NT2/D1 (cell line): ENCODE results near the gene USP49.

ENCODE experiments used
- DNase-seq: peaks from one replicate; pipeline ENCODE4 v3.0.0-alpha.2; 2011; ENCODE audit warnings: low read depth, low spot score
- H3K27me3 ChIP-seq: 2 replicates; pipeline ENCODE4 v1.6.0; 2011; ENCODE audit warnings: mild to moderate bottlenecking; ENCODE audit not compliant: insufficient read length, insufficient read depth
- H3K36me3 ChIP-seq: 2 replicates; pipeline ENCODE4 v1.6.1; 2011; ENCODE audit warnings: mild to moderate bottlenecking, low read length, mixed read lengths; ENCODE audit not compliant: insufficient read depth, insufficient read length
- H3K4me1 ChIP-seq: 2 replicates; pipeline ENCODE4 v1.5.1; 2011; ENCODE audit not compliant: insufficient read depth, insufficient read length
- H3K4me3 ChIP-seq: 2 replicates; pipeline ENCODE4 v1.5.1; 2011; ENCODE audit warnings: low read depth; ENCODE audit not compliant: insufficient read length
- H3K9ac ChIP-seq: 2 replicates; pipeline ENCODE4 v1.6.0; 2011; ENCODE audit warnings: low read depth; ENCODE audit not compliant: insufficient read length
- H3K9me3 ChIP-seq: 2 replicates; pipeline ENCODE4 v1.5.1; 2011; ENCODE audit warnings: mild to moderate bottlenecking, low read length; ENCODE audit not compliant: insufficient read depth
- SUZ12 ChIP-seq: IDR thresholded peaks from 2 replicates; pipeline ENCODE4 v1.6.1; 2011; ENCODE audit not compliant: insufficient read length, insufficient read depth; ENCODE audit errors: extremely low read depth
- YY1 ChIP-seq: IDR thresholded peaks from 2 replicates; pipeline ENCODE4 v1.6.1; 2011; ENCODE audit not compliant: insufficient read length, insufficient read depth
- ZNF274 ChIP-seq: IDR thresholded peaks from 2 replicates; pipeline ENCODE4 v1.6.1; 2011; ENCODE audit warnings: mild to moderate bottlenecking, low read depth, low read length

Gene USP49

DNA sequence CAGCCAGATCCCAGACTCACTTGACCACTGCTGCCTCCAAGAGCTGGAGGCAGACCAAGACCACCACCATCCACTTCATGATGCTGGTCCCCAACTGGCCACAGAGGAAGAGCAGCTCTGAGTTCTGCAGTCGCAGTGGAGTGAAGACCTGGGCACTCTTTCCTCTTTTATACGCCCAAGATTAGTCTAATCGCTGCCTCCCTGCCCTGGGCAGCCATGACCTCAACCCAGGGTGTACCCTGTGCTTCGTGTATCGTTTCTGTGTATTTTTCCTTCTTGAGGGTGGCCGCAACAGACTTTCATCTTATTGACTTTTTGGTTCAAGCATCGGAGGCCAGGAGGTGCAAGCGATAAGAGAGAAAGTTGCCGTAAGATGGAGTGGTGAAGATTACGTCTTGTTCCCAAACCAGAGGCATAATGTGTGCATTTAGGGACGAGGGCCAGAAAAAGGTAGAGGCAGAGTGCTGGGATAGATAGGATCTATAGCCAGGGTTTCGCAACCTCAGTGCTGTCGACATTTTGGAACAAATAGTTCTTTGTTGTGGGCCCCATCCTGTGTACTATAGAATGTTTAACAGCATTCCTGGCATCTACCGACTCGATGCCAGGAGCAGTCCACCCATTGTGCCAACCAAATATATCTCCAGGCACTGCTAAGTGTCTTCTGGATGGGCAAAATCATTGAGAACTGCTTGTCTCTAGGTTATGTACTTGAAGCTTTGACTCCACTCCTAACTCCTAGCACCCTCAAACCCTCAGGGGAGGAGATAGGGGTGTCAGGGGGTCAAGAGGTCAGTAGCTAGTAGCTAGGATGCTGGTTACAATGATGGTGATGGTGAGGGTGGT is 147.7 kb downstream of the USP49 start, which contains the start of gene PGC:
PGC (minus strand) TSS at position 142 of the 846 bp plus-strand sequence; CDS start at position 79, 63 bp downstream.
- no peak for DNase-seq
- TF ChIP-seq ZNF274, result no peak
- no peak for TF ChIP-seq SUZ12
- no peak for TF ChIP-seq YY1
- H3K4me3 ChIP-seq, result no peak within 1 kb of the TSS
- no peaks in the 10 kb centered on the region for H3K9me3 ChIP-seq
- no peaks in the 10 kb centered on the region for H3K27me3 ChIP-seq
- no peaks in the 10 kb centered on the region for H3K36me3 ChIP-seq
- H3K4me1 ChIP-seq, result peaks cover 3% of the 10 kb centered on the region
- no peak within 1 kb of the TSS for H3K9ac ChIP-seq

GRCh38 chr6:41746107-41746506 is 149.1 kb downstream of the USP49 start:
- Histone ChIP-seq H3K36me3 (no peaks in the 10 kb centered on the region), H3K4me3 (no peak overlapping the region), H3K9me3 (no peaks in the 10 kb centered on the region), H3K9ac (no peak overlapping the region), H3K4me1 (peaks cover 8% of the 10 kb centered on the region), H3K27me3 (no peaks in the 10 kb centered on the region)
- no peak for DNase-seq
- TF ChIP-seq ZNF274 (no peak), YY1 (no peak), SUZ12 (no peak)

DNA sequence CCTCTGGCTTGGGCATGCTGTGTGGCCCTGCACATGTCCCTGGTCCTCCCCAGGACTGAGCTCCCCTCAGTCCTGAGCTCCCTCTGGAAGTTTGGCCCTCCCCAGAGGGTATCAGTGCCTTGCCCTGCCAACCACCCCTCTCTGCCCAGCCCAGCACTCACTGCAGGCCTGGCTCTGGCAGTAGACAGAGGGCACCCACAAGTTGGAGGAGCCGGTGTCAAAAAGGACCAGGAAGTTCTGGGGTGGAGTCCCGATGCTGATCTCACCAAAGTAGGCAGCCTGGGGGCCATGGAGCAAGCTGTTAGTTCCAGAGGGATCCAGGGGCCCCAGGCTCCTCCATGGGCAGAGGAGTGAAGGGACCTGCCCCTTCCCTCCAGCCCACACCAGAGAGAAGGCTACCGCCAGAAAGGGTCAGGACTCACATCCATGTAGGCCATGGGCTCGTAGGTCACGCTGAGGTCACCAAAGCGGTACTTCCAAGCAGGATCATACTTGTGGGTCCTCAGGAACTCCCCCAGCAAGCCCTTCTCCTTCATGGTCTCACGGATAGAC is 150.9 kb downstream of the USP49 start:
- no peaks in the 10 kb centered on the region for H3K36me3 ChIP-seq
- DNase-seq, result no peak
- H3K4me1 ChIP-seq, result peaks cover 11% of the 10 kb centered on the region
- H3K9ac ChIP-seq, result no peak overlapping the region
- no peaks in the 10 kb centered on the region for H3K9me3 ChIP-seq
- no peak for TF ChIP-seq SUZ12
- TF ChIP-seq ZNF274, result no peak
- TF ChIP-seq YY1, result no peak
- H3K4me3 ChIP-seq, result no peak overlapping the region
- no peaks in the 10 kb centered on the region for H3K27me3 ChIP-seq

DNA sequence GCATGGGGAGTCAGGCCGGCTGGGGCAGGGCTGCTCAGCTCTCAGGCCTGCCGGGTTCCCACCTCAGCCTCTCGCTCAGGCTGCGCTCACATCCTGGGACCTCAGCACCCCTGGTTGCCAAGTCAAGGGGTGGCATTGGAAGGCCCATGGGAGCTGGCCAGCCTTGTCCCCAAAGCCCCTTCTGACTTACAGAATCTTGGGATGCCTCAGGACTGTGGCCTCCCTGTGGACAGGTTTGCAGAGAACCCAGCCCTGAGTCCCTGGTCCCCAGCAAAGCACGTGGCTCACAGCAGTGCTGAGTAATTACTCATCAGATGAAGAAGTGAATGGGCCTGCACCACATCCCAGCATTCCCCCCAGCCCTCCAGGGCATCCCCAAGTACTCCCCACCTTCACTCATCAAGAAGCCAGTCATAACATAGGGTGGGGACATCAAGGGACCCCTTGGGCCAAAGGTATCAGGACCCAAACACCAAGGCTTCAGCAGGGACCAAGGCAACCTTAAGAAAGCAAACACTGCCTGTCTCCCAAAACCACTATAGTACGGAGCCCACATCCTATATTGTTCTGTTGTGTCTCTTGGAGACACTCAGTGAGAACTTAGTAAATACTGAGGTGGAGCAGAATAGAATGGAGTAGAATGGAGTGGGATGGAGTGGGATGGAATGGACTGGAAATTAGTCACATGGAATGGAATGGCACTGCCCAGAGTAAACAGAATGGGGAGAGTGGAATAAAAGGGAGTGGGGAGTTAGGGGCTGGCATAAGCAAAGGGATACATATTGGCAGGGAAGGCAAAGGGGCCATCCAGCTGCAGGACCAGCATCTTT is 151.6 kb downstream of the USP49 start:
- TF ChIP-seq ZNF274, result no peak
- no peak for TF ChIP-seq YY1
- no peak for TF ChIP-seq SUZ12
- no peaks in the 10 kb centered on the region for H3K9me3 ChIP-seq
- no peak overlapping the region for H3K4me3 ChIP-seq
- no peaks in the 10 kb centered on the region for H3K36me3 ChIP-seq
- H3K4me1 ChIP-seq, result peaks cover 14% of the 10 kb centered on the region
- no peaks in the 10 kb centered on the region for H3K27me3 ChIP-seq
- no peak for DNase-seq
- H3K9ac ChIP-seq, result no peak overlapping the region

DNA sequence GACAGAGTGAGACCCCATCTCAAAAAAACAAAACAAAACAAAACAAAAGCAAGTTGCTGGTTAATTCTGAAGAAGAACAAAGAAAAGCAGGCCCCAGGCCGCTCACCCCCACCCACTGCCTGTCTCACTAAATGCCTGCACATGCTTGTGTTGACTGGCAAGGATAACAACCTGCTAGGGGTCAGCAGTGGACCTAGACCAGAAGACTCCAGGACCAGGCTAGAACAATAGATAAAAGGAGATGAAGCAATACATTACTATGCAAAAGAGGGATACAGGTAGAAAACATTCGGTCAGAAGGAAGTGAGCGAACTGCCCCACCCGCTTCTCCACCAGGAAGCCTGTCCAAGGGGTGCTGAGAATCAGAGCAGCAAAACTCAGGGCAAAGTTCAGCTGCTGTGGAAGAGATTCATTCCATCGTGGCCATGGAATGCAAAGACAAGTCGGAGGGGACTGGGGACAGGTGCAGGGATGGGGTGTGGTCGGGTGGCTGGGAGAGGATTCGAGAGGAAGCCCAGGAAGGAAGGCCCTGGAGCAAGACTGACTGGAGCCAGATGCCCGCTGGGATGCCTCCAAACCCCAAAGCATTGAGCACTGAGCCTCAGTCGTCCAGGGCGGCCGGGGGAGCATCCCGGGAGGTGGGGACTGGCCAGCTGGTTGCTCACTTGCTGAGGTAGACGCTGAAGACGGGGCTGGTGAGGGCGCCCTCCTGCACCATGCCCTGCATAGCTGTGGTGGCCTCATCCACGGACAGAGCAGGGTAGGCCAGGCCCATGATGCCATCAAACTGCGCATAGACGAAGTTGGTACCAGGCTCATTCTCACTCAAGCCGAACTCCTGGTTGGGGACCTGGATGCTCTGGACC is 153.3 kb downstream of the USP49 start:
- DNase-seq, result no peak
- H3K9ac ChIP-seq, result no peak overlapping the region
- TF ChIP-seq YY1 (no peak), ZNF274 (no peak), SUZ12 (no peak)
- peaks cover 11% of the 10 kb centered on the region for H3K4me1 ChIP-seq
- H3K27me3 ChIP-seq, result no peaks in the 10 kb centered on the region
- H3K4me3 ChIP-seq, result no peak overlapping the region
- no peaks in the 10 kb centered on the region for H3K36me3 ChIP-seq
- H3K9me3 ChIP-seq, result no peaks in the 10 kb centered on the region

DNA sequence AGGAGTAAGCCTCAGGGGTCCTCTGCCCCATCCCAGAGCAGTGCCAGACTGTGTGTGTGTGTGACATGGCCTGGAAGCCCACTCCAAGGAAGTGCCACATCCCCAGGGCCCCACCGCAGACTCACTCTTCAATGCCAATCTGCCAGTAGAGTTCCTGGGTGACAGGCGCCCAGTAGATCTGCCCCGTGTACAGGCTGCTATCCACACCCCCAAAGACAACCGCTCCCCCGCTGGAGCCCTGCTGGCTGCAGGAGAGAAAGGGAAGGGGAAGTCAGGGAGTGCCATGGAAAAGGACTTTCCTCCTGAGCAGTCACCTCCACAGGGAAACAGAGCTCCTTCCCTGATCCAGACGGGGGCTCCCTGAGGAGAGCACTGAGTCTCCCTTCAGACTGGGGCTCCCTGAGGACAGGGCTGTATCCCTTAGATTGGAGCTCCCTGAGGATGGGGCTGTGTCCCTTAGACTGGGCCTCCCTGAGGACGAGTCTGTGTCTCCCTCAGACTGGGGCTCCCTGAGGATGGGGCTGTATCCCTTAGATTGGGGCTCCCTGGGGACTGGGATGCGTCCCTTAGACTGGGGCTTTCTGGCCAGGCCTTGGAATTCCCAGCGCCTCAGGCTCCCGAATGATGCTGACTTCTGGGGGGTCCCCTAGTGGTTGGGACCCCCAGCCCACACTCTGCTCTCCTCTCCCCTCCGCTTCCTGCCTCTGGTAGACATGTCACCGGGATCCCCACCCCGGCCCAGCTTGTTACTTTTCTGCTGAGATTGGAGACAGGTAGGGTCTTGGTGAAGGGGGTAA is 154.6 kb downstream of the USP49 start:
- TF ChIP-seq ZNF274, result no peak
- TF ChIP-seq SUZ12, result no peak
- TF ChIP-seq YY1, result no peak
- Histone ChIP-seq H3K27me3 (no peaks in the 10 kb centered on the region), H3K9me3 (no peaks in the 10 kb centered on the region), H3K9ac (no peak overlapping the region), H3K4me1 (peaks cover 16% of the 10 kb centered on the region), H3K4me3 (no peak overlapping the region), H3K36me3 (no peaks in the 10 kb centered on the region)
- DNase-seq, result no peak
